Suprapubic skin (tissue), 4 donors: ENCODE results near the gene PYM1. TPM values are rescaled to one million over a fixed set of nuclear protein-coding genes. Genes with fewer than 3 reads are reported as not detected.

ENCODE experiments used
- DNase-seq, 2 donors: peaks; one replicate each; pipeline ENCODE4 v3.0.0-alpha.2; 2019; ENCODE audit warnings: low spot score in 2 of 2
- H3K27ac ChIP-seq: fragments of 200-600 bp; sonication (generic); one replicate; pipeline ENCODE4 v1.5.1; 2019
- H3K27me3 ChIP-seq: fragments of 200-600 bp; sonication (generic); one replicate; pipeline ENCODE4 v1.5.1; 2019
- H3K36me3 ChIP-seq: fragments of 200-600 bp; sonication (generic); one replicate; pipeline ENCODE4 v1.5.1; 2019
- H3K4me1 ChIP-seq: fragments of 200-600 bp; sonication (generic); one replicate; pipeline ENCODE4 v1.5.1; 2019
- H3K4me3 ChIP-seq: fragments of 200-600 bp; sonication (generic); one replicate; pipeline ENCODE4 v1.5.1; 2019; ENCODE audit warnings: mild to moderate bottlenecking
- H3K9me3 ChIP-seq: fragments of 200-600 bp; sonication (generic); one replicate; pipeline ENCODE4 v1.5.1; 2019
- CTCF ChIP-seq, 2 donors: fragments of 200-600 bp in 1 of 2; fragments of 450-650 bp in 1 of 2; sonication (generic) in 1 of 2; IDR thresholded peaks; one replicate each; pipeline ENCODE4 v1.5.1; 2016 to 2019; ENCODE audit warnings: antibody characterized with exemption in 2 of 2, mild to moderate bottlenecking in 1 of 2, moderate library complexity in 1 of 2
- EP300 ChIP-seq: sonication (generic); formaldehyde crosslinking; IDR thresholded peaks from one replicate; pipeline ENCODE4 v1.6.1; 2017; ENCODE audit warnings: antibody characterized with exemption
- POLR2A ChIP-seq, 2 donors: fragments of 450-650 bp; IDR thresholded peaks; one replicate each; pipeline ENCODE4 v1.6.1; 2017; ENCODE audit warnings: antibody characterized with exemption in 2 of 2, mild to moderate bottlenecking in 2 of 2, moderate library complexity in 2 of 2
- POLR2AphosphoS5 ChIP-seq, 3 donors: sonication (generic); formaldehyde crosslinking; IDR thresholded peaks; one replicate each; pipeline ENCODE4 v1.6.1; 2017; ENCODE audit warnings: antibody characterized with exemption in 3 of 3
- WGBS: methylation state at CpG from one replicate; pipeline ENCODE4 v1.1.5; 2018; 5-methylcytosine and 5-hydroxymethylcytosine counted together
- total RNA-seq, 4 donors: library from RNA; depleted of rRNA; stranded (reverse); fragments of >200 nt; gene quantifications; one replicate each; pipeline ENCODE4 v1.1.0, GENCODE V29; 2016

Gene PYM1
- total RNA-seq, 4 donors from 2014 or later = 32.0 to 41.8 (median 37.4) TPM

GRCh38 chr12:55938826-55939501, 11.3 kb upstream of the PYM1 start:
- peaks cover 37% of the 10 kb centered on the region for H3K4me1 ChIP-seq
- DNase-seq = no peak
- TF ChIP-seq CTCF (IDR thresholded peaks at IDR 0.05) = no peak
- TF ChIP-seq POLR2AphosphoS5 (IDR thresholded peaks at IDR 0.05) = no peak
- no peak for TF ChIP-seq POLR2A (IDR thresholded peaks at IDR 0.05)
- TF ChIP-seq EP300 = no peak
- no peaks in the 10 kb centered on the region for H3K9me3 ChIP-seq
- 65% methylated on average over 8 of the region's 8 CpGs for WGBS
- H3K4me3 ChIP-seq = no peak overlapping the region
- H3K27ac ChIP-seq = no peak overlapping the region
- peaks cover 52% of the 10 kb centered on the region for H3K36me3 ChIP-seq
- H3K27me3 ChIP-seq = no peaks in the 10 kb centered on the region

GRCh38 chr12:55937981-55938380, 10.3 kb upstream of the PYM1 start:
- no peaks in the 10 kb centered on the region for H3K27me3 ChIP-seq
- H3K36me3 ChIP-seq = peaks cover 43% of the 10 kb centered on the region
- 83% methylated on average over 2 of the region's 2 CpGs for WGBS
- TF ChIP-seq POLR2A (IDR thresholded peaks at IDR 0.05) (no peak), CTCF (IDR thresholded peaks at IDR 0.05) (no peak), EP300 (no peak), POLR2AphosphoS5 (IDR thresholded peaks at IDR 0.05) (no peak)
- H3K9me3 ChIP-seq = no peaks in the 10 kb centered on the region
- no peak for DNase-seq
- H3K27ac ChIP-seq = no peak overlapping the region
- H3K4me1 ChIP-seq = peaks cover 47% of the 10 kb centered on the region
- no peak overlapping the region for H3K4me3 ChIP-seq

DNA sequence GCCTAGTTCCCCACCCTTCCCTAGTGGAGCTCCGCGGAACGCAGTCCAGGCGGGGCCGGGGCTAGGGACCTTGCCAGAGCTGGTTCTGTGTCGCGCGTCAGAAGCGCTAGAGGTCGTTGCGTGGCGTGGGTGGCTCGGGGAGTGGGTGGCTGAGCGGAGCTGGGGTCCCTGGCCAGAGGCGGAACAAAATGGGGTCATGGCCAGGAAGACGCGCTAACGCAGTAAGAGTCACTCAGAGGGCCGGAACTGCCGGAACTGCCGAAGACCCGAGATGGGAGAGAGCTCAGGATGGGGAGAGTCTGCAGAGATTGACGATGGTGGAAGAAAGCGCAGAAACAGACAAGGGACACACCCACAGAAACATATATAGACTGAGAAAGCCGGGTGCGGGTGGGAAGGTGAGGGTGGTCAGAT, 8.1 kb upstream of the PYM1 start:
- peak overlapping the region; percentile 10 for H3K27ac ChIP-seq
- no peak for DNase-seq
- H3K27me3 ChIP-seq = no peaks in the 10 kb centered on the region
- peak overlapping the region; percentile 21 for H3K4me3 ChIP-seq
- peaks cover 21% of the 10 kb centered on the region for H3K36me3 ChIP-seq
- H3K4me1 ChIP-seq = peaks cover 62% of the 10 kb centered on the region
- H3K9me3 ChIP-seq = no peaks in the 10 kb centered on the region
- no peak for TF ChIP-seq POLR2AphosphoS5 (IDR thresholded peaks at IDR 0.05)
- TF ChIP-seq EP300 = no peak
- TF ChIP-seq POLR2A (IDR thresholded peaks at IDR 0.05) = no peak
- TF ChIP-seq CTCF (IDR thresholded peaks at IDR 0.05) = no peak
- WGBS = 33% methylated on average over 26 of the region's 26 CpGs

- H3K4me3 ChIP-seq = no peak overlapping the region
These were observed 7.1 kb upstream of the PYM1 start for GRCh38 chr12:55934773-55935172.

More at GRCh38 chr12:55934773-55935172, 7.1 kb upstream of the PYM1 start:
- Histone ChIP-seq H3K27ac (no peak overlapping the region), H3K4me1 (peaks cover 62% of the 10 kb centered on the region), H3K9me3 (no peaks in the 10 kb centered on the region), H3K36me3 (peaks cover 17% of the 10 kb centered on the region), H3K27me3 (no peaks in the 10 kb centered on the region)
- no peak for DNase-seq
- 61% methylated on average over 1 of the region's 1 CpG for WGBS
- TF ChIP-seq POLR2AphosphoS5 (IDR thresholded peaks at IDR 0.05) = no peak
- no peak for TF ChIP-seq POLR2A (IDR thresholded peaks at IDR 0.05)
- no peak for TF ChIP-seq EP300
- no peak for TF ChIP-seq CTCF (IDR thresholded peaks at IDR 0.05)
